OCI-LY3 (cell line): Measurements from ENCODE around the gene TMEM240.
"Not testable (repeated sequence)": the region's sequence is repeated elsewhere in the genome, so short reads cannot be mapped to it uniquely, and the experiment has no call there.

Experiments used
- CTCF ChIP-seq: fragments of 200-600, 300-600 bp; sonication (generic); IDR thresholded peaks from 2 replicates; pipeline ENCODE4 v1.5.1; 2014; ENCODE audit warnings: antibody characterized with exemption, low read length, low read depth
- EZH2phosphoT487 ChIP-seq: fragments of 200-600 bp; shearing (Covaris generic); IDR thresholded peaks from 2 replicates; pipeline ENCODE4 v1.6.1; 2018; ENCODE audit warnings: antibody characterized with exemption, mixed run types, low read depth

DNA sequence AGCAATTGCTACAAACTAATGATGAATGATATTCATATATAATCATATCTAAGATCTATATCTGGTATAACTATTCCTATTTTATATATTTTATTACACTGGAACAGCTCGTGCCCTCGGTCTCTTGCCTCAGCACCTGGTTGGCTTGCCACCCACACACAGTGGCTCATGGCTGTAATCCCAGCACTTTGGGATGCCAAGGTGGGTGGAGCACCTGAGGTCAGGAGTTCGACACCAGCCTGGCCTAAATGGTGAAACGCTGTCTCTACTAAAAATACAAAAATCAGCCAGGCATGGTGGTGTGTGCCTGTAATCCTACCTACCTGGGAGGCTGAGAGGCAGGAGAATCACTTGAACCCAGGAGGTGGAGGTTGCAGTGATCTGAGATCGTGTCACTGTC, 34.6 kb downstream of the TMEM240 start:
- TF ChIP-seq CTCF, EZH2phosphoT487: not testable (repeated sequence)
